K562 (cell line): ENCODE results near the gene IRAG1. TPM values are rescaled to one million over a fixed set of nuclear protein-coding genes. Genes with fewer than 3 reads are reported as not detected.

Source experiments
- DMBX1 ChIP-seq: fragments of 250-450 bp; sonication (Bioruptor Pico); IDR thresholded peaks from 2 replicates; pipeline ENCODE4 v1.8.0; 2022; ENCODE audit warnings: inconsistent platforms, mild to moderate bottlenecking, moderate library complexity, borderline replicate concordance
- ELF2 ChIP-seq: fragments of 250-450 bp; sonication (Bioruptor Pico); IDR thresholded peaks from 2 replicates; pipeline ENCODE4 v1.5.0; 2021; ENCODE audit warnings: mild to moderate bottlenecking
- EWSR1 ChIP-seq: fragments of 450-650 bp; IDR thresholded peaks from 2 replicates; pipeline ENCODE4 v1.6.1; 2018; ENCODE audit warnings: borderline replicate concordance, mild to moderate bottlenecking, low read depth, moderate library complexity; ENCODE audit not compliant: partially characterized antibody
- HIVEP1 ChIP-seq: fragments of 250-450 bp; sonication (Bioruptor Pico); IDR thresholded peaks from 2 replicates; pipeline ENCODE4 v1.4.0; 2020; ENCODE audit warnings: mild to moderate bottlenecking
- MCM3 ChIP-seq: fragments of 450-650 bp; IDR thresholded peaks from 2 replicates; pipeline ENCODE4 v1.6.1; 2016
- POLR2H ChIP-seq: IDR thresholded peaks from 2 replicates; pipeline ENCODE4 v1.6.1; 2016; ENCODE audit warnings: missing genetic modification characterization, low read depth, mild to moderate bottlenecking, control low read depth, missing compliant biosample characterization, moderate library complexity
- RBFOX2 ChIP-seq: fragments of 200-400 bp; formaldehyde crosslinking; IDR thresholded peaks from 2 replicates; pipeline ENCODE4 v1.6.1; 2017; ENCODE audit warnings: low read depth, mild to moderate bottlenecking, low read length, moderate library complexity
- TEAD1 ChIP-seq, 2 experiments: fragments of 450-650 bp in 1 of 2; sonication (generic) in 1 of 2; formaldehyde crosslinking; IDR thresholded peaks; 2 replicates each; pipeline versions ENCODE4 v1.4.0 to v1.8.0; 2020 to 2022; ENCODE audit warnings: mild to moderate bottlenecking in 2 of 2, missing genetic modification reagents in 1 of 2
- XRCC5 ChIP-seq: fragments of 200-400 bp; formaldehyde crosslinking; IDR thresholded peaks from 2 replicates; pipeline ENCODE4 v1.6.1; 2017; ENCODE audit warnings: low read depth, mild to moderate bottlenecking, low read length
- ZC3H8 ChIP-seq: fragments of 450-650 bp; IDR thresholded peaks from 2 replicates; pipeline ENCODE4 v1.6.1; 2017
- ZKSCAN3 ChIP-seq: fragments of 250-450 bp; sonication (Bioruptor Pico); IDR thresholded peaks from 2 replicates; pipeline ENCODE4 v1.4.0; 2020
- ZNF124 ChIP-seq: sonication (generic); formaldehyde crosslinking; IDR thresholded peaks from 2 replicates; pipeline ENCODE4 v1.8.1; 2022; ENCODE audit warnings: missing genetic modification reagents
- ZNF146 ChIP-seq: IDR thresholded peaks from one replicate; pipeline ENCODE4 v1.6.1; 2018; ENCODE audit warnings: missing compliant biosample characterization; ENCODE audit not compliant: unreplicated experiment
- ZNF232 ChIP-seq: sonication (generic); formaldehyde crosslinking; IDR thresholded peaks from 2 replicates; pipeline ENCODE4 v1.8.0; 2022; ENCODE audit warnings: mild to moderate bottlenecking, missing genetic modification reagents
- ZNF24 ChIP-seq: fragments of 450-650 bp; IDR thresholded peaks from 2 replicates; pipeline ENCODE4 v1.6.1; 2016
- ZNF311 ChIP-seq: fragments of 250-450 bp; sonication (Bioruptor Pico); IDR thresholded peaks from 2 replicates; pipeline ENCODE4 v1.4.0; 2020; ENCODE audit warnings: mild to moderate bottlenecking, moderate library complexity
- ZNF41 ChIP-seq: fragments of 250-450 bp; sonication (Bioruptor Pico); conservative IDR thresholded peaks from 2 replicates; pipeline ENCODE4 v1.4.0; 2020; ENCODE audit warnings: mild to moderate bottlenecking
- ZNF431 ChIP-seq: sonication (generic); formaldehyde crosslinking; IDR thresholded peaks from 2 replicates; pipeline ENCODE4 v1.8.0; 2022; ENCODE audit warnings: mild to moderate bottlenecking, missing genetic modification reagents
- ZNF785 ChIP-seq: fragments of 250-450 bp; sonication (Bioruptor Pico); IDR thresholded peaks from 2 replicates; pipeline ENCODE4 v1.4.0; 2020; ENCODE audit warnings: mild to moderate bottlenecking
- polyA plus RNA-seq, 8 experiments: library from polyadenylated mRNA; depleted of rRNA in 4 of 8; stranded (reverse) in 5 of 8; unstranded in 3 of 8; fragments of >200 nt; fragmentation: Nextera tagmentation in 2 of 8; fragmentation: Illumina TruSeq in 1 of 8; extraction: Ambion mirVana in 2 of 8; extraction: Trizol in 1 of 8; gene quantifications; 2 replicates each; pipeline versions ENCODE4 v1.2.1 to v1.2.3, GENCODE V29; 2011 to 2014; ENCODE audit warnings: inconsistent platforms in 1 of 8, missing spikeins in 1 of 8
- total RNA-seq, 7 experiments: library from RNA; depleted of rRNA in 6 of 7; stranded (reverse); fragments of >200 nt in 6 of 7; fragmentation: Illumina TruSeq in 2 of 7; extraction: Trizol in 2 of 7; gene quantifications; 2 replicates each; pipeline versions ENCODE4 v1.2.1 to v1.2.3, GENCODE V29; 2011 to 2021; ENCODE audit warnings: low replicate concordance in 1 of 7
- TF ChIP-seq, protein P1 (sequence below): fragments of 250-450 bp; sonication (Bioruptor Pico); IDR thresholded peaks from 2 replicates; pipeline ENCODE4 v1.5.0; 2022; ENCODE audit warnings: mild to moderate bottlenecking
- TF ChIP-seq, protein P2 (sequence below): IDR thresholded peaks from 2 replicates; pipeline ENCODE4 v1.6.1; 2016; ENCODE audit warnings: missing genetic modification characterization, missing compliant biosample characterization
- TF ChIP-seq, protein P3 (sequence below): fragments of 250-450 bp; sonication (Bioruptor Pico); IDR thresholded peaks from 2 replicates; pipeline ENCODE4 v1.8.0; 2022; ENCODE audit warnings: moderate library complexity, mild to moderate bottlenecking, inconsistent platforms
- TF ChIP-seq, protein P4 (sequence below): fragments of 450-650 bp; IDR thresholded peaks from 2 replicates; pipeline ENCODE4 v1.6.1; 2016; ENCODE audit warnings: missing biosample characterization, missing genetic modification characterization

The IRAG1 gene
- total and polyA plus RNA-seq, 9 of the 15 experiments (the other 6 are each of a cell fraction or from before 2014, with no cell fraction given) = 0.01 to 0.22 (median 0.09) TPM; not detected in 1

DNA sequence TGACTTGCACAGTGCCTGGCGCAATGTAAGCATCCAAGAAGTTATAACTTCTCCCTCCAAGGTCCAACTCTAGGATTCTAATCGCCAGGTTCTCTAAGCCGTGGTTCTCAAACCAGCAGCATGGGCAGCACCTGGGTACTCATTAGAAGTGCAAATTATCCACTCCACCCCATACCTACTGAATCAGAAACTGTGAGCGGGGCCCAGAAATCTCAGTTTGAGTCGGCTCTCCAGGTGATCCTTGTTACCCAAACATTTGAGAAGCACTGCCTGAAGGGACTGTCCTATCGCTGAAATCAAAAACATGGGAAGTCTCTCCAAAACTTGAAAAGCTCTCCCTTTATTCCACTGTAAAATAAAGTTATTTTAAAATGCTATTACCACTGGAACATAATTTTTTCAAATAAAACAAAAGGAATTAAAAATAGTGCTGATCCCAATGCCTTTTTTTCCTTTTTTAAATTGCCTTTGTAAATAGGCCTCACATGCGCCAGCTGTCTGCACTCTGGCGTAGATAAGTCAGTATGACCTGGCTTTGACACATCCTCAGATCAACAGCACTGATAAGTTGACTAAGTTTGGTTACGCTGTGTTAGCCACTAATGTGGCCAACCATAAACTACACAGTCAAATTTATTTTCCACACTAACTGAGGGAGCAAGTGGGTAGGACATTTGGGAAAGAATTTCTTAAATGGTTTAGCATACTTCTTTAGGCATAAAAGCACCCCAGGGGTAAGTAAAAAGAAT, 49.1 kb upstream of the IRAG1 start (continued):
- TF ChIP-seq, protein P1, sequence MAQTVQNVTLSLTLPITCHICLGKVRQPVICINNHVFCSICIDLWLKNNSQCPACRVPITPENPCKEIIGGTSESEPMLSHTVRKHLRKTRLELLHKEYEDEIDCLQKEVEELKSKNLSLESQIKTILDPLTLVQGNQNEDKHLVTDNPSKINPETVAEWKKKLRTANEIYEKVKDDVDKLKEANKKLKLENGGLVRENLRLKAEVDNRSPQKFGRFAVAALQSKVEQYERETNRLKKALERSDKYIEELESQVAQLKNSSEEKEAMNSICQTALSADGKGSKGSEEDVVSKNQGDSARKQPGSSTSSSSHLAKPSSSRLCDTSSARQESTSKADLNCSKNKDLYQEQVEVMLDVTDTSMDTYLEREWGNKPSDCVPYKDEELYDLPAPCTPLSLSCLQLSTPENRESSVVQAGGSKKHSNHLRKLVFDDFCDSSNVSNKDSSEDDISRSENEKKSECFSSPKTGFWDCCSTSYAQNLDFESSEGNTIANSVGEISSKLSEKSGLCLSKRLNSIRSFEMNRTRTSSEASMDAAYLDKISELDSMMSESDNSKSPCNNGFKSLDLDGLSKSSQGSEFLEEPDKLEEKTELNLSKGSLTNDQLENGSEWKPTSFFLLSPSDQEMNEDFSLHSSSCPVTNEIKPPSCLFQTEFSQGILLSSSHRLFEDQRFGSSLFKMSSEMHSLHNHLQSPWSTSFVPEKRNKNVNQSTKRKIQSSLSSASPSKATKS = no peak
- TF ChIP-seq ZNF431 = no peak
- TF ChIP-seq ZNF146 (CRISPR knock-in tag) = no peak
- TF ChIP-seq ELF2 = no peak
- no peak for TF ChIP-seq XRCC5
- TF ChIP-seq HIVEP1 = no peak
- no peak for TF ChIP-seq RBFOX2
- no peak for TF ChIP-seq ZKSCAN3 (CRISPR knock-in tag)
- TF ChIP-seq DMBX1 (CRISPR knock-in tag) = no peak
- no peak for TF ChIP-seq ZNF124 (CRISPR knock-in tag)
- no peak for TF ChIP-seq ZNF41
- TF ChIP-seq MCM3 = no peak
- TF ChIP-seq, protein P2, sequence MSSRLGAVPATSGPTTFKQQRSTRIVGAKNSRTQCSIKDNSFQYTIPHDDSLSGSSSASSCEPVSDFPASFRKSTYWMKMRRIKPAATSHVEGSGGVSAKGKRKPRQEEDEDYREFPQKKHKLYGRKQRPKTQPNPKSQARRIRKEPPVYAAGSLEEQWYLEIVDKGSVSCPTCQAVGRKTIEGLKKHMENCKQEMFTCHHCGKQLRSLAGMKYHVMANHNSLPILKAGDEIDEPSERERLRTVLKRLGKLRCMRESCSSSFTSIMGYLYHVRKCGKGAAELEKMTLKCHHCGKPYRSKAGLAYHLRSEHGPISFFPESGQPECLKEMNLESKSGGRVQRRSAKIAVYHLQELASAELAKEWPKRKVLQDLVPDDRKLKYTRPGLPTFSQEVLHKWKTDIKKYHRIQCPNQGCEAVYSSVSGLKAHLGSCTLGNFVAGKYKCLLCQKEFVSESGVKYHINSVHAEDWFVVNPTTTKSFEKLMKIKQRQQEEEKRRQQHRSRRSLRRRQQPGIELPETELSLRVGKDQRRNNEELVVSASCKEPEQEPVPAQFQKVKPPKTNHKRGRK (tag) = no peak
- TF ChIP-seq ZNF311 (CRISPR knock-in tag) = no peak
- no peak for TF ChIP-seq EWSR1
- no peak for TF ChIP-seq ZNF232 (CRISPR knock-in tag)
- TF ChIP-seq, protein P3, sequence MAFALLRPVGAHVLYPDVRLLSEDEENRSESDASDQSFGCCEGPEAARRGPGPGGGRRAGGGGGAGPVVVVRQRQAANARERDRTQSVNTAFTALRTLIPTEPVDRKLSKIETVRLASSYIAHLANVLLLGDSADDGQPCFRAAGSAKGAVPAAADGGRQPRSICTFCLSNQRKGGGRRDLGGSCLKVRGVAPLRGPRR (CRISPR knock-in tag) = no peak
- no peak for TF ChIP-seq POLR2H (tag)
- TF ChIP-seq TEAD1 (CRISPR knock-in tag; IDR thresholded peaks at IDR 0.05) = no peak
- TF ChIP-seq, protein P4, sequence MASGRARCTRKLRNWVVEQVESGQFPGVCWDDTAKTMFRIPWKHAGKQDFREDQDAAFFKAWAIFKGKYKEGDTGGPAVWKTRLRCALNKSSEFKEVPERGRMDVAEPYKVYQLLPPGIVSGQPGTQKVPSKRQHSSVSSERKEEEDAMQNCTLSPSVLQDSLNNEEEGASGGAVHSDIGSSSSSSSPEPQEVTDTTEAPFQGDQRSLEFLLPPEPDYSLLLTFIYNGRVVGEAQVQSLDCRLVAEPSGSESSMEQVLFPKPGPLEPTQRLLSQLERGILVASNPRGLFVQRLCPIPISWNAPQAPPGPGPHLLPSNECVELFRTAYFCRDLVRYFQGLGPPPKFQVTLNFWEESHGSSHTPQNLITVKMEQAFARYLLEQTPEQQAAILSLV (tag) = no peak
- no peak for TF ChIP-seq ZC3H8
- no peak for TF ChIP-seq ZNF24
- no peak for TF ChIP-seq ZNF785
